ENCODE data around the gene PDE11A.

Gene PDE11A

DNA sequence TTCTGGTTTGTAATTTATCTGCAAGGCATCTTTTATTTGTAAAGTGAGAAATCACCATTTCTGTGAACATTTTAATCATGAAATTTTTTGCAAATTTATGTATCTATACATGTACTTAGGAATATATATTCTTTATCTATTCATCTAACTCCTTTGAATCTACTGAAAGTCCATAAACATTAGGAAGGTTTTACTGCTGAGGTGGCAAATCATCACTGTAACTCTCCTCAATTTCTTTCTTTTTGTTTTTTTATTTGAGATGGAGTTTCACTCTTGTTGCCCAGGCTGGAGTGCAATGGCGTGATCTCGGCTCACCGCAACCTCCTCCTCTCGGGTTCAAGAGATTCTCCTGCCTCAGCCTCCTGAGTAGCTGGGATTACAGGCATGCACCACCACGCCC lies 383.7 kb downstream of the PDE11A start:
- no peak for DNase-seq

DNA sequence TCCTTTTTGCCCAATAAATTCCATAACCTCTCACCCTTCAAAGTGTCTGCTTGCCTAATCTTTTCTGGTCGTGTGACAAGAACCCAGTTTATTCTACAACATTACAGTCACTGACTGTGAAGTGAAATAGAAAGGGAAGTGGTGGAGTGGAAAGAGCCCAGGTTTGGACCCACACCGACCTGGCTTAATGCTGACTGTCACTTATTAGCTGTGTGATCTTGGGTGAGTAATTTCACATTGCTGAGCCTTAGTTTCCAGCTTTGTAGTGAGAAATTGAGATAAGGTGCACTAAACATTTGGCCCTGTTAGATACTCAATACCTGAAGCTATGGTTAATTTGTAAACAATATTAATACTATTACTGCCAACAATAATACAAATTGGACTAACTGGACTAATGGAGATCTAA lies 388.9 kb downstream of the PDE11A start:
- no peak for DNase-seq

DNA sequence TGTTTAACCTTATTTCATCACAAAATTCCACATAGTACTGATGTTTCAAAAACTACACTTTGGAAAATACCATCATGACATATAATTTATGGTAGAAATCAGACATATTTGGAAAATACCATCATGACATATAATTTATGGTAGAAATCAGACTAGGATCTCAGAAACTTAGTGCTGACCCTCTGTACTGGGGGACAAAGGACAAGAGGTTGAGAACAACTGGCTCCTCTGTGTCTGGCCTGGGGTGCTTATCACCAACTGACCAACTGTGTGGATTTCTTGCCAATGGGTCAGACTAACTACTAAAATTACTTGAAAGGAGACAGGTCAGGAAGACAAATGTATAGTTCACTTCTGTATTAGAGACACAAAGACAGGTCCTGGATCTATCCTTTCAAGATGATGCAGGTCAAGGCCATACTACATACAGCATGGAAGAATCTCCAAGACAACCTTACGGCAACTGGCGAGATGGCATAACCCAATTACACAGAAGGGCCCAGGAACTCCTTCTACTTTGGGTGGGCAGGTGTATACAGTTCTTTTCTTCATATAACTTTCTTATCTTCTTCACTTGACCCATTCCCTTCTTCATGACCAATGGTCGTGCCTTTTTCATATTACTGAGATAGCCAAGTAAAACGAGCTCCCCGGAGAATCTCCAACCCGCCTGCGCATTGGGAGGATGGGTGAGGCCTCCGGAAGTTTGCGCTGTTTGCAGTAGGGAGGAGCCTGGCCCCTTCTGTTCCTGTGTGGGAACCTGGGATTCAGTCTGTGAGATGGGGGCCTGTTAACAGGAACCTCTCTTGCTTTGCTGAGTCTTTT lies 389.5 kb downstream of the PDE11A start:
- no peak for DNase-seq

DNA sequence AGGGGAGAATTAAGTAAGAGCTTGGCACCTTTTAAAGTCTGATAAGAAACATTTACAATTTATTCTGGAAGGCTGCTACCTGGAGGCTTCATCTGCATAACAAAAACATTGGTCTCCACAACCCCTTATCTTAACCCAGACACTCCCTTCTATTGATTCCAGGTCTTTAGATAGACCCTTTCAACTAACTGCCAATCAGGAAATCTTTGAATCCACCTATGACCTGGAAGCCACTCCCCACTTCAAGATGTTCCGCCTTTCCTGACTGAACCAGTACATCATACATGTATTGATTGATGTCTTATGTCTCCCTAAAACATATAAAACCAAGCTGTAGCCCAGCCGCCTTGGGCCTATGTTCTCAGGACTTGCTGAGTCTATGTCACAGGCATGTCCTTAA lies 390.6 kb downstream of the PDE11A start:
- DNase-seq: no peak

DNA sequence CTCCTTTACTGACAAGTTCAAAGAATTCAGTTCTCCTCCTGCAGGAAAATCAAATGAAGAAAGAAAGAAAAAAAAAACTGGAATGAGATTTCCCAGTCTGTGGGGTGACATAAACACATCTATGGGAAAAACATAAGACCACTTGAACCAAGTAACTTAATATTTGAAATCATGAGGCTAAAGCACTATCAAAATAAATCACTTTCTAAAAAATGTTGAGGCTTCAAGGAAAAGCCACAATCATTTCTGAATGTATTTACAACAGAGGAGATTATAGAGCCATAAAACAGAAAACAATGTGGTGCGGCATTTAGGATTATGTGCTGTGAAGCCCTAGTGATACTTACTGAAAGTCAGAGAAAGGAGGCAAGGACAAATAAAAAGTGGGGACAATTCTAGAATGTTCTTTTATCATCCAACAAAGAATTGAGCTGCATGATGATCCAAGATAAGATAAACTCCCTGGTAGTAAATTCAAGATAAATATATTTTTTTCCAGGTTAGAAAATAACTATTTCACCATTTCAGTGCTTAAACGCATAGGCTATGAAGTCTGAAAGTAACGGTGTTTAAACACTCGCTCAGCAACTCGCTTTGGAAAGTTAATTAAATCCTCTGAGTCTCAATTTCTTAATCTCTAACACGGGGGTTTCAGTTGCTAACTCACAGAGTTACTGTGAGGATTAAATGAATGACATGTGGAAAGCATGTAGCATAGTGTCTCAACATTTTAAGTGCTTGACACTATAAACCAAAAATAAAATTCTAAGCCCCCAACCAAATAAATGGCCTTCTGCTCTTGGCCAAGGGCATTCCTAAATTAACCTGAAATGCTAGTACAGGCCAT lies 391.5 kb downstream of the PDE11A start:
- DNase-seq: no peak

DNA sequence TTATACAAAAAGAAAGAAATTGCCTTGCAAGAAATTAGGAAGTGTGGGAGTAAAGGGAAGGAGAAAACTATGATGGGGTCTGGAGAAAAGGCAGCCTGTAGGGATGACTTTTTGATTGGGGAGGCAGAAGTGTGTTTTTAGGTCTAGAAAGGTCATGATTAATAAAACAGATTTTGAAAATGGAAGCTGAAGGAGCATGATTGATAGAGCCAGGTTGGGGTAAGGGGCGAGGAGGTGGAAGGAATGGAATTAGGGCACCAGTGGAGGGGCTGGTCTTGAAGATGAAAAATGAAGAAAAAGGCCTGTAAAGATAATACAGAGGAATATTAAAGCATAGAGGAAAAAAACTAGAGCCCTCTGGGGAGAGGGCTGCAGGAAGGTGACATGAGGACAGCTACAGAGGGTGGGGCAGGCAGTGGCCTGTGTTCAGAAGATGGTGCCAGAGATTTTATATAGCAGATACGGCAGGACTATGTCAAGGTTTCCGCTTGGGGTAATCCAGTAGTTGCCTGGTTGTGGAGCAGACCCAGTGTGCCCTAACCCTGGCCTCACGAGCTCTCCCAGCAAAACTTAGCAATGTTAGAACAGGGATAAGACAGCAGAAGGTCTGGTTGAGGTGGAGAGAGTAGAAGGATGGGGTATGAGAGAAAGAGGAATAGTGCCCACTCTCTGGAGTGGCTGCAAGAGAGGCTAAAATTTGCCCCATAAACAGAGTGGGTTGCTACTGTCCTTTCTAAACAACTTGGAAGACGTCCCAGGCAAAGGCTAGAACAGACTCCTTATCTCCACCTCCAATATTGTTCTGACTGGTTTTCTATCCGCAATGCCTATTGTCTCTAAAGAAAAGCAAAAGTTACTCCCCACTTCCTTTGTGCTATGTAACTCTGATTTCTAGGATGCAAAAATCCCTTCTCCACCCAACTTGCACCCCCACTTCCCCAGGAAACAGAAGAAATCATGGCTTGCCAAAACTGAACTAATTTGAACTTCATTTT lies 392.7 kb downstream of the PDE11A start:
- no peak for DNase-seq

DNA sequence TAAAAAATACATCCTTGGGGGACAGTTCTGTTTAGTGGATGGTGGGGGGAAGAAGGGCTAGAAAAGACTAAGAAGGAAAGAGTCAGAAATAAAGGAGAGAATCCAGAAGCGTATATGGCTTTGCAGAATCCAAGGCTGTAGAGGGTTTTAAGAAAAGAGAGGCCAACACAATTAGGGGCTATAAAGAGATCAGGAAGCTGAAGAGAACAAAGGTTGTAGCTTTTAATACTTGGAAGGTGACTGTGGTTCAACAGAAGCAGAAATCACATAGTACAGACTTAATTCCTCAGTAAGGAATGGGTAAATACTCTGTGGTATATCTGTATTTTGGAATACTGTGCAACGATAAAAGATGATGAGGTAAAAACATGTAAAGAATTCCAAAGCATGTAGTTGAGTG lies 393.6 kb downstream of the PDE11A start:
- no peak for DNase-seq

DNA sequence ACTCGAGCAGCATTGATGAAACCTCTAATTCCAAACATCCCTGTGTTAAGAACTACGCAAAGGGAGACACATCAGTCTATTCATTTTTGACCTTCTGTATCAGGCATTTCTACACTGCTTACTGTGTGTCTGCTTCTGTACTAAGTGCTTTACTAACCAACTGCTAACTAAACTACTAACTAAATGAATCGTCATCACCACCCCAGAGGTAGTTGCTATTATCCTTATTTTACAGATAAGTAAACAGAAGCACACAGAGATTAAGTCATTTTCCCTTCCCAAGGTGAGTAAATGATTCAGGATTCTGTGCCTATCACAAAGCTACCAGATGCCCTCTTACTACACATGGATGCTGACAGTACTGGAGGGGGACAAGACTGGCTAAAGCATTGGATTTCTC lies 395.9 kb downstream of the PDE11A start:
- no peak for DNase-seq

DNA sequence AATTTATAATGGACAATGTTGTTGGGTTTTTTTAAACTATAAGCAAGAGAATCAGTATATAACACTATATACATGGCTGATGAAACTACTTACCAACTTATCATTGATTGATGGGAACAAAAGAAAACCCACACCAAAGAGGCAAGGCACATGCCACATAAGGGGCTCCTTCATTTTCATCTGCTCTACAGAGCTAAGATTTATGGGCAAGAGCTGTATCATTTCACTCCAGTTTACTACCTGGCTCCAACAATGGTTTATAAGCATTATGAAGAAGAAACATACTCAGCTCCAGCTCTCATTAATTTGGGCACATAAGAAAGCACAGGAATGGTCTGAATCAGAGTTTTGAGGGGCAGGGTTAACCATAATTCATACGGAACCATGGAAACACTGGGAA lies 396.8 kb downstream of the PDE11A start:
- DNase-seq: no peak

DNA sequence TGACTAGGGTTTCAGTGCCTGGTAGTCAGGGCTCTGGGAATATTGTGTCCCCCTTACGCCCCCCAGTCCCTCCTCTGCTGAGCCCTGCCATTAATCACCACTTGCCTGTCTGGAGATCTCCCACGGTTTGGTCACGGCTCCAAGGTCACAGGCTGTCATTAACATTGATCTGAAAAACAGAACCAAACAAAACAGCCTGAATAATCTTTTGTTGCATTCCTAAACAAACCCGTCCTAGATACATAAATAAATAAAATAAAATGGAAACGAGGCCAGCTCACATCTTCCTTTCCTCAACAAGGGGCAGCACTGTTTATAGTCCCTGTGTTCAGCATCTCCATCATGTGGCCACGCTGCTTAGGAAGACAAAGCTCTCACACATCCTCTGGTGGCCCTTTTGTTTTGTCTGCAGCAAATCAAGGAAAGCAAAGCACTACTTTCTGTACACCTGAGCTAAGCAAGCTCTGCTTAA lies 397.2 kb downstream of the PDE11A start:
- no peak for DNase-seq

DNA sequence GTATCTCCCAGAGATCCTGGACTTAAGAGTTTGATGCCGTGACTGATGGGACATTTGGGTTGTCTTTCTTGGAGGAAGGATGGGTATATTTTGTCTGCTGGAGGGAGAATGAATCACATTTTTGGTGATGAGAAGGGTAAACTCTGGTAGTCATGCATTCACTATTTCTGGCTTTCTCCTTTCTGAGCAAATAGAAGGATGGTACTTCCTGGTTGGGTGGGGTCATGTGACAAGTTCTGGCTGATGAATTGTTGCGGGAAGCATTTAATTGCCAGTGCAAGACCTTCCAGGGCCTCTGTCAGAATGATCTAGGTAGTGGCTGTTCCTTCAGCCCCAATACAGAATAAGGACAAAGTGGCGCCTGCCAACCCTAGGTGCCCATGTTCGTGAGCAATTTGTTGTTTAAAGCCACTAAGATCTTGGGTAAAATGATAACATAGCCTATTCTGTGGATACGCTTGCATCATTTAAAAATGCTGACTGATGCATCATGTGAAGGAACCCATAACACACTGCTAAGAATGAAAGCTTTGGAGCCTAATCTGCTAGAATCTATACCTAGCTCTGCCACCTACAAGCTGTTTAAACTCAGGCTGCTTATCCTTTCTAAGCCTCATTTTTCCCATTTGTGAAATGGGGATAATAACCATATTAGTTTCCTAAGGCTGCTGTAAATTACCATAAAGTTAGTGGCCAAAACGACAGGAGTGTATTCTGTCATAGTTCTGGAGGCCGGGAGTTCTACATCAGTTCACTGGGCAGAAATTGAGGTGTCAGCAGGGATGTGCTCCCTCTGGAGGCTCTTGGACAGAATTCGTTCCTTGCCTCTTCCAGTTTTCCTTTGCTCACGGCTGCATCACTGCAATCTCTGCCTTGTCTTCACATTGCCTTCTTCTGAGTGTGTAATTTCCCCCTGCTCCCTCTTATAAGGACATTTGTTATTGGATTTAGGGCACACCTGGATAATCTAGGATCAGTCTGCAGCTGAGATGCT lies 398.7 kb downstream of the PDE11A start:
- DNase-seq: no peak

DNA sequence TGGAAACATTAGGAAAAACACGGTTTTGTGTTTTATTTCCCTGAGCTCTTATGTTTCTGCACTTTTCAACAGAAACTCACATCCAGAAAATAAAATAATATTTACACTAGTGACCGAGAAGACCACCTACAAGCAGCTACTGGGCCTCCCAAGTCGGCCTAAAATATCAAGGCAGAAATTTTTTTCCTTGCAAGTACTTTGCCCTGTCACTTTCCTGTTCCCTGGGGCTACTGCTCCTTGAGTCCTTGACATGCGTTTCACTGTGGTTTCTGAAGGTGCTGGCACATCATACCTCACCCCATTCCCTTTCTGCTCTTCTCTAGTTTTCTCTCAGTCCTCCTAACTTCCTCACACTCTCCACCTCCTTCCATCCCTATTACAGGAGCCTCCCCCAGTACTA lies 400.9 kb downstream of the PDE11A start:
- no peak for DNase-seq

DNA sequence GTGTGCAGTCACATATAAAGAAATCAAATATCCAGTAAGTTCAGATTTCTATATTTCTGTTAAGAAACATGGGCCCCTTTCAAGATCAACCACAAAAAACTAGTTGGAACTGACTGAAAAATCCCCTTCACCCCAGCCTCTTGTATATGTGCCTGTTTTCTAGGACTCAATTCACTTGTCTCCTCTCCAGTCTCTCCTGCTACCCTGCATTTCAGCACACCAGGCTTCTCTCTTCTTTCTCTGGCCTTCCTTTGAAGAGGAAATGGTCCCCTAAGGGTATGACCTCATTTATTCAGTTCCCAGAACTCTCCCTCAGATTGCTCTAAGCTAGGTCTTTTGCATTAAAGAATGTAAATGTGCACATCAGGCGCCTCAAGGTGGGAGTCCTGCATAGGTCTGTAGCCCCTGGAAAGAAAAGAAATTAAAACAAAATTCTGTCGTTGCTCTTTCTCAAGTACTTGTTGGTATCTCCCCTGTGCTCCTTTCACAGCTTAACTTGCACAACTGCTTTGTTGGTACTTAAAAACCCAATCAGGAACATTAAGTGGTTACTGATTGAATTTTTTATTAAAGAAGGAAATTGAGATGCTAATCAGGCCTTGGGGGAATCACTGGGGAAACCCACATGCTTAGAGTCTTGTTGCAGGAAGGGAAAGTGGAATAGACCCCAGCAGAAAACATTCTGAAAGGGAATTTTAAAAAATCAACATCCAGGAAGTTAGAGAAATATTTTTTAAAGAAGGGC lies 401.6 kb downstream of the PDE11A start:
- DNase-seq: peak; percentile 9

DNA sequence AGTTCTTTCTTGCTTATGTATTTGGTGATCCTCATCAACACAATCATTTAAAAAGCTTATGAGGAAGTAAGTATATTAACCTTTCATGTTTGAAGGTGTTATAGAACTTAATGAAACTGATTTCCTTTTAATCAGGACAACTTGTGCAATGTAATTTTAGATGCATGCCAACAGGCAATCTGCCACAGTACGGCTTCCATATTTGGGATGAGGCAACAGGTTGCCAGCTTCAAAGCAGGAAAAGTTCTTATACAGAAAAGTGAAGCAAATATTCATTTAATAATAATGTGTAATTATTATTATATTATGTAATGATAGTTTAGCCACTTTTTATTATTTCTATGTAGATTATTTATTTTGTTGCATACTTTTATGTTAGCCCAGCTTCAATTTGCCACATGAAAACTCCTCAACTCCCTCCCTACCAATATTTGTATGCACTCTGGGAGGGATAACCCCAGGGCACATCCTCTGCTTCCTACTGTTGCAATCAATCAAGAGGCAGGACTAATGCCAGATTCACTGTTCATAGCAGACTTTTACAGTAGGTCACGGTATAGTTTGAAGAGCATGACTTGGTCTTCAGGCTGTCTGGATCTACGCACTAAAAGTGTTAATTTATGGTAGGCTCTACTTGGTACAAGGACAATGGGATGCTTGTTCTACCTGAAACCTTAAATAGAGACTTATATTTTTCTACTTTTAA lies 402.8 kb downstream of the PDE11A start:
- DNase-seq: peak; percentile 73

DNA sequence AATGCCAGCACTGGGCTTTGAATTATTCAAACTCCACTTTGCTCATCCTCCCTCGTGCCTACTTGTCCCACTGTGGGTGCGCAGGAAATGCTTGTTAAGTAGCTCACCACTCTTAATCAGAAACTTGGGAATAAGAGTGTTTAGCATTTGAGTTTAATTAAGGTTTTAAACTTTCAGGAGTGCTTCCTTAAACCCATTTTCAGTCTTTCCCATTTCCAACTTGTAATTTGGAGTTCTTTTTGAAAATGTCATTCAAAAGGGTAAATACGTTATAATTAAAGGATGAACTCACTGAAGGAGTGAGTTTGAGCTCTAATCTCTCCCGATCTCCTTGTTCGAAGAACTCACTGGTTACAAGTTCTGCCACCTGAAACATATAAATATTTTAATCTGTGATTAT lies 403.4 kb downstream of the PDE11A start:
- no peak for DNase-seq

DNA sequence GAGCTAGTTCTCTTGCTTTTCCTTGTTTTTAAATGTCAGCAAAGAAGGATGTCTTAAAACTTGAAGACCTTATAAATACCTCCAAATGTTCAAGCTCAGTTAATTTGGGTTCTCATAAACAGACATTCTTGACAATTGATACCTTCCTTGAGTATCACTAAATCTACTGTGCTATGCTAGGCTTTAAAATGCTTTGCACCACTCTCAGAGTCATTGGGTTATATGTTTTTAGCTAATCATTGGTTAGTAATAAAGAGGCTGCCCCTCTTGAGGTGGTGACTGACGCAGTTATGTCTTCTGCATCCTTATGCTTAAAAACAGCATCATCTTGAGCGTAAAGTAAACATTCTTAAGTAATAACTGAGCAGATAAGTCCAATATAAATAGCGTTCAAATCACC lies 404.0 kb downstream of the PDE11A start:
- DNase-seq: no peak

DNA sequence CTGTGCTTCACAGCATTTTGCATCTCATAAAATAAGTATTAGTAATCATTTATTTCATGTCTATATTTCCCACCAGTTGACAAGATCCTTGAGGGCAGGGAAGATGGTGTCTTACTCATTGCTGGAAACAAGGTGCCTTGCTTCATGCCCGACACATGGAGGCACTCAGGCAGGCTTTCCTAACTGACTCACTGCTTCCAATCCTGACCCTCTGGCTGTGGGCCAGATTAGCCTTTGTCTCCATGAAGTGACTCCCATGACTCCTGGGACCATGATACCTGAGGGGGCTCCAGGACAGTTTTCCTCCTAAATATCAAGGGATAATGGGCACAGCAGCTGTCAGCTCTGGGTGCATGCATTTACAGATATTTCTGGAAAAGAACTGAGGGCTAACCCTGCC lies 405.0 kb downstream of the PDE11A start:
- DNase-seq: peak; percentile 34

DNA sequence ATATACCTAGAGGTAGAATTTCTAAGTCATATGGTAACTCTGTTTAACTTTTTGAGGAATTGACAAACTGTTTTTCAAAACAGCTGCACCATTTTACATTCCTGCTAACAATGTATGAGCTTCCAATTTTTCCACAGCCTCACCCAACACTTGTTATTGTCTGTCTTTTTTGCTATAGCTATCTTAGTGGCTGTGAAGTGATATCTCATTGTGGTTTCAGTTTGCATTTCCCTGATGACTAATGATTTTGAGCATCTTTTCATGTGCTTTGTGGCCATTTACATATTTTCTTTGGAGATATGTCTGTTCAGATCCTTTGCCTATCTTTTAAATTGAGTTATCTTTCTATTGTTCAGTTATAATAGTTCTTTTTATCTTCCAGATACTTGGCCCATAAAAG lies 406.2 kb downstream of the PDE11A start:
- DNase-seq: no peak

DNA sequence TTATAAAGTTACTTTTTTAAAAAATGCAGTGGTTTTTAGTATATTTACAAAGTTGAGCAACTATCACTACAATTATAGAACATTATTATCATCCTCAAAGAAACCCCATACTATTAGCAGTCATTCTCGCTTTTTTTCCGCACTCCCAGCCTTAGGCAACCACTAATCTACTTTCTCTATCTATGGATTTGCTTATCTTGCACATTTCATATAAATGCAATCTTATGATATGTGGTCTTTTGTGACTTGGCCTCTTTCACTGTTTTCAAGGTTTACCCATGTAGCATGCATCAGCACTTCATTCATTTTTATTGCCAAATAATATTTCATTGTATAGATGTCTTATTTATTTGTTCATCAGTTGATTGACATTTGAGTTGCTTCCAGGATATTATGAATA lies 406.6 kb downstream of the PDE11A start:
- no peak for DNase-seq

DNA sequence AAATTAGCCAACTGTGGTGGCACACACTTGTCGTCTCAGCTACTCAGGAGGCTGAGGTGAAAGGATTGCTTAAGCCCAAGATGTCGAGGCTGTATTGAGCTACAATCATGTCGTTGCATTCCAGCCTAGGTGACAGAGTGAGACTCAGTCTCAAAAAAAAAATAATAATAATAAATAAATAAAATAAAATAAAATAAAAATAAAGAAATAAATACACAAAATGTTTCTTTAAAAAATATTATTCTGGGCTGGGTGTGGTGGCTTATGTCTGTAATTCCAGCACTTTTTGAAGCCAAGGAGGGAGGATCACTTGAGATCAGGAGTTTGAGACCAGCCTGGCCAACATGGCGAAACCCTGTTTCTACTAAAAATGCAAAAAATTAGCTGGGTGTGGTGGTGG lies 407.2 kb downstream of the PDE11A start:
- no peak for DNase-seq
